Progenitor cell of endocrine pancreas (in vitro differentiated cells): Measurements from ENCODE around the gene ABO. TPM values are rescaled to one million over a fixed set of nuclear protein-coding genes. Genes with fewer than 3 reads are reported as not detected.
A peak's percentile ranks its signal among the peaks of the same experiment; 100 is the strongest.
"Not testable (repeated sequence)": the region's sequence is repeated elsewhere in the genome, so short reads cannot be mapped to it uniquely, and the experiment has no call there.

Experiments used
- DNase-seq: peaks from one replicate; pipeline ENCODE4 v3.0.0; 2021; ENCODE audit warnings: low spot score; ENCODE audit not compliant: unreplicated experiment
- H3K27ac Mint-ChIP-seq: 2 replicates; pipeline ENCODE4 v1.8.0; 2021; ENCODE audit warnings: mild to moderate bottlenecking, moderate library complexity, mixed read lengths
- H3K27me3 Mint-ChIP-seq: 2 replicates; pipeline ENCODE4 v1.8.0; 2021; ENCODE audit warnings: mixed read lengths
- H3K36me3 Mint-ChIP-seq: 2 replicates; pipeline ENCODE4 v1.8.0; 2022; ENCODE audit warnings: mixed read lengths; ENCODE audit not compliant: insufficient read depth
- H3K4me1 Mint-ChIP-seq: 2 replicates; pipeline ENCODE4 v1.8.0; 2021; ENCODE audit warnings: low read depth, mixed read lengths
- H3K4me3 Mint-ChIP-seq: 2 replicates; pipeline ENCODE4 v1.8.0; 2021; ENCODE audit warnings: low read depth, mild to moderate bottlenecking, moderate library complexity, mixed read lengths
- H3K9me3 Mint-ChIP-seq: 2 replicates; pipeline ENCODE4 v1.8.0; 2021; ENCODE audit warnings: low read depth, mixed read lengths
- CTCF ChIP-seq: fragments of 200-600 bp; sonication (generic); IDR thresholded peaks from one replicate; pipeline ENCODE4 v1.5.0; 2021; ENCODE audit warnings: antibody characterized with exemption, mild to moderate bottlenecking; ENCODE audit not compliant: unreplicated experiment
- total RNA-seq: library from RNA; stranded (reverse); gene quantifications from 2 replicates; pipeline ENCODE4 v1.2.1, GENCODE V29; 2021

Gene ABO
- total RNA-seq, 1 donor from 2014 or later, result 10.3 TPM

GRCh38 chr9:133274236-133275104 lies 531 bp downstream of the ABO start:
- DNase-seq, result no peak
- peaks cover 23% of the 10 kb centered on the region for H3K4me1 Mint-ChIP-seq
- H3K27ac Mint-ChIP-seq, result peak overlapping the region; percentile 71
- peaks cover 7% of the 10 kb centered on the region for H3K9me3 Mint-ChIP-seq
- H3K4me3 Mint-ChIP-seq, result peak overlapping the region; percentile 65
- peaks cover 4% of the 10 kb centered on the region for H3K36me3 Mint-ChIP-seq
- no peak for TF ChIP-seq CTCF
- peaks cover 7% of the 10 kb centered on the region for H3K27me3 Mint-ChIP-seq

GRCh38 chr9:133273819-133274218 lies 1.2 kb downstream of the ABO start:
- Mint-ChIP-seq H3K36me3 (peaks cover 4% of the 10 kb centered on the region), H3K27ac (peak overlapping the region; percentile 73), H3K27me3 (peaks cover 7% of the 10 kb centered on the region), H3K9me3 (peaks cover 4% of the 10 kb centered on the region), H3K4me1 (peaks cover 30% of the 10 kb centered on the region), H3K4me3 (peak overlapping the region; percentile 65)
- TF ChIP-seq CTCF, result no peak
- no peak for DNase-seq

- H3K9me3 Mint-ChIP-seq, result peaks cover 3% of the 10 kb centered on the region
- peaks cover 7% of the 10 kb centered on the region for H3K27me3 Mint-ChIP-seq
- H3K27ac Mint-ChIP-seq, result peak overlapping the region; percentile 22
- peaks cover 4% of the 10 kb centered on the region for H3K36me3 Mint-ChIP-seq
- peaks cover 37% of the 10 kb centered on the region for H3K4me1 Mint-ChIP-seq
- no peak for TF ChIP-seq CTCF
- no peak for DNase-seq
- H3K4me3 Mint-ChIP-seq, result peak overlapping the region; percentile 27
Observed at GRCh38 chr9:133273098-133273497, 1.9 kb downstream of the ABO start.

- peaks cover 9% of the 10 kb centered on the region for H3K9me3 Mint-ChIP-seq
- no peaks in the 10 kb centered on the region for H3K27me3 Mint-ChIP-seq
- no peak for DNase-seq
- TF ChIP-seq CTCF, result no peak
- H3K4me1 Mint-ChIP-seq, result peaks cover 46% of the 10 kb centered on the region
- H3K27ac Mint-ChIP-seq, result peak overlapping the region; percentile 84
- peaks cover 12% of the 10 kb centered on the region for H3K36me3 Mint-ChIP-seq
- H3K4me3 Mint-ChIP-seq, result no peak overlapping the region
Observed at GRCh38 chr9:133269537-133270362, 5.3 kb downstream of the ABO start.

GRCh38 chr9:133269136-133269535 lies 5.9 kb downstream of the ABO start:
- Mint-ChIP-seq H3K36me3 (peaks cover 13% of the 10 kb centered on the region), H3K9me3 (peaks cover 10% of the 10 kb centered on the region), H3K4me1 (peaks cover 43% of the 10 kb centered on the region), H3K27ac (peak overlapping the region; percentile 84)
- not testable (repeated sequence) for H3K4me3 Mint-ChIP-seq, DNase-seq, H3K27me3 Mint-ChIP-seq
